Activated naive CD4-positive, alpha-beta T cell treated with anti-CD3 and anti-CD28 coated beads, Interleukin-2, amount 10 ng/mL, durations not matched to agents 7 days and 5 days (primary cell): ENCODE data around the gene EFEMP1.

Source experiments
- CTCF ChIA-PET: fragments of 350-600 bp; sonication (Branson Sonifier 250); formaldehyde crosslinking; loops from one replicate; lab custom pipeline; 2021; ENCODE audit warnings: antibody characterized with exemption; lab: Charles Lee
- DNase-seq: peaks from one replicate; pipeline ENCODE4 v3.0.0-alpha.2; 2020
- H3K27ac Mint-ChIP-seq: one replicate; pipeline ENCODE4 v1.8.0; 2021; ENCODE audit warnings: mild to moderate bottlenecking, moderate library complexity, mixed read lengths
- H3K27me3 Mint-ChIP-seq: one replicate; pipeline ENCODE4 v1.8.0; 2021; ENCODE audit warnings: mild to moderate bottlenecking, mixed read lengths
- H3K36me3 Mint-ChIP-seq: one replicate; pipeline ENCODE4 v1.8.0; 2021; ENCODE audit warnings: mixed read lengths
- H3K4me1 Mint-ChIP-seq: one replicate; pipeline ENCODE4 v1.8.0; 2021; ENCODE audit warnings: mixed read lengths
- H3K4me3 Mint-ChIP-seq: one replicate; pipeline ENCODE4 v1.8.0; 2021; ENCODE audit warnings: mild to moderate bottlenecking, moderate library complexity, mixed read lengths
- H3K9me3 Mint-ChIP-seq: one replicate; pipeline ENCODE4 v1.8.0; 2021; ENCODE audit warnings: mixed read lengths

The EFEMP1 gene

DNA sequence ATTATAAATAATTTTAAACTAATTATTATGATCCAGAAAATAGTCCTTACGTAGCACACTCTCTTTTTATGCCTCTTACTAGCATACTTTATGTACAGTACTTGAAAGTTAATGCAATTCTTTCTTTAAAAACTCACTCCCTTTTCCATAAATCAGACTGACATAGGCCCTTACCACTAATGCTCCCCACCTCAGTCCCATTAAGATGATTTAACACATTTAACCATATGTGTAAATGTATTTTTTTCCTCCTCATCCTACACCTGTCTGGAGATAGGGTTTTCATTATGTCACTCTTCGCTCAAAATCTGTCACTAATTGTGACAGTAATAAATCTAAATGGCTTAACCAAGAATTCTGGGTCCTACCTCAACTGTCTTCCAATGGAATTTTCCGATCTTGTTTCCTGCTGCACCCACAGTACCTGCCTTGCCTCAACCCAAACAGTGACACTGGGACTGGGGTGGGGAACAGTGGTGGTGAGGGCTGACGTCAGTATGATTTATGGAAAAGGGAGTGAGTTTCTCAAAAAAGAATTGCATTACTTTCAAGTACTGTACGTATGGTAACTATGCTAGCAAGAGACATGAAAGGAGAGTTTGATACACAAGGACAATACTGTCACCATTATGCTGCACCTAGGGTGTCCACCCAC is 25.1 kb downstream of the EFEMP1 start:
- Mint-ChIP-seq H3K4me3 (no peak overlapping the region), H3K27me3 (no peaks in the 10 kb centered on the region), H3K36me3 (no peaks in the 10 kb centered on the region), H3K4me1 (no peaks in the 10 kb centered on the region), H3K27ac (no peak overlapping the region), H3K9me3 (no peaks in the 10 kb centered on the region)
- no peak for DNase-seq
- CTCF ChIA-PET = no interaction called here

DNA sequence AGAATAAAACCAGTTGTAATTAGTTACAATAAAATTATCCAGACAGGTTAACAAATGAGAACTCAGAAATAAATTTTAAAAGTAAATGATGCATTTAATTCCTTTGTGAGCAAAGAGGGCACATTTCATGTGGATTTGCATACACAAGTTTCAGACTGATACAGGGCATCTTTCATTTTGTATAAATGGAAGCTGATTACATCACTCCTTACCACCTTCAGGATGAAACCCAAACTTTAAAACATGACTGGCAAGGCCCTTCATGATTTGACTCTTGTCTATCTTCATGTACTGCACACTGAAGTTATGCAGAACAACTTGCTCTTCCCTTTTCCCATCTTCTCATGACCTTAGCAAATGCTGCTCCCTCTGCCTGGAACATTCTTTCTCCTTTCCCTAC is 26.9 kb downstream of the EFEMP1 start:
- no peak for DNase-seq
- no peaks in the 10 kb centered on the region for H3K27me3 Mint-ChIP-seq
- CTCF ChIA-PET = no interaction called here
- H3K27ac Mint-ChIP-seq = no peak overlapping the region
- no peaks in the 10 kb centered on the region for H3K9me3 Mint-ChIP-seq
- H3K4me3 Mint-ChIP-seq = no peak overlapping the region
- H3K36me3 Mint-ChIP-seq = no peaks in the 10 kb centered on the region
- H3K4me1 Mint-ChIP-seq = no peaks in the 10 kb centered on the region

DNA sequence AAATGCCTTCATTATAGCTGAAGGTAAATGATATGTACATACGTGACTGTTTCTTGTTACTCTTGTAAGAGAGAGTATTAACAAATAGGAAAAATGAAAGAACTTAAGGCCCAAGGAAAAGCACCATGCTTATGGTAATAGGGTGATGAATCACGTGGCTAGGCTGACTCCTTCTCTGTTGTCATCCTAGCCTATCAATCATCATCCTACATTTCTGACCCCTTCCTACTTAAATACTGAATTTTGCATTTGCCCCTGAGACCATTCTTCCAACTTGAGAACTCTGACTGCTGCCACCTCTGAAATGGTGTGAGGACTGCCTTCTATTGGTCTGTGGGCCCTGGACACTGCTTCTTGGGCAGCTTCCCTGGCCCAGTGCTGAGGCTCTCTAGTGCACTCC is 28.9 kb downstream of the EFEMP1 start:
- no peaks in the 10 kb centered on the region for H3K36me3 Mint-ChIP-seq
- no peak overlapping the region for H3K4me3 Mint-ChIP-seq
- H3K9me3 Mint-ChIP-seq = no peaks in the 10 kb centered on the region
- no peak for DNase-seq
- no peaks in the 10 kb centered on the region for H3K4me1 Mint-ChIP-seq
- CTCF ChIA-PET = no interaction called here
- no peaks in the 10 kb centered on the region for H3K27me3 Mint-ChIP-seq
- H3K27ac Mint-ChIP-seq = no peak overlapping the region

DNA sequence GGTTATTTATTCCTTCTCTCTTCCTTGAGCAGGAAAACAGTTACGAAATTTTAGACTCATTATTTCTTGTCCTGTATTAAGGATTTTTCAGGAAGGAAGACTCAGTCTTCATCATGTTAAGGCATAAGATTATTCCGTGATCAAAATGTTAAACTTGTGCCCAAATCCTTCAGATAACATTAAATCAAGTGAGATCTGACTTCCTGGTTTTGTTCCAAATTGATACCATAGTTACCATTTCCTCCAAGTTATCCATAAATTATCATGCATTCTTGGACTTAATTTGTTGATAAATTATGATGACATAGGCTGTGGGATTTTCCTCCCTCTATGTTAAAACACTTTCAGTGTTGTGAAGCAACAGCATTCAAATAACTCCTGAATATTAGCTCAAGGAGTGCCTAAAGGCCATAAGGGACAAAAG is 31.9 kb downstream of the EFEMP1 start:
- H3K36me3 Mint-ChIP-seq = no peaks in the 10 kb centered on the region
- H3K27me3 Mint-ChIP-seq = no peaks in the 10 kb centered on the region
- no peak for DNase-seq
- CTCF ChIA-PET = no interaction called here
- H3K27ac Mint-ChIP-seq = no peak overlapping the region
- H3K4me1 Mint-ChIP-seq = no peaks in the 10 kb centered on the region
- no peaks in the 10 kb centered on the region for H3K9me3 Mint-ChIP-seq
- H3K4me3 Mint-ChIP-seq = no peak overlapping the region

DNA sequence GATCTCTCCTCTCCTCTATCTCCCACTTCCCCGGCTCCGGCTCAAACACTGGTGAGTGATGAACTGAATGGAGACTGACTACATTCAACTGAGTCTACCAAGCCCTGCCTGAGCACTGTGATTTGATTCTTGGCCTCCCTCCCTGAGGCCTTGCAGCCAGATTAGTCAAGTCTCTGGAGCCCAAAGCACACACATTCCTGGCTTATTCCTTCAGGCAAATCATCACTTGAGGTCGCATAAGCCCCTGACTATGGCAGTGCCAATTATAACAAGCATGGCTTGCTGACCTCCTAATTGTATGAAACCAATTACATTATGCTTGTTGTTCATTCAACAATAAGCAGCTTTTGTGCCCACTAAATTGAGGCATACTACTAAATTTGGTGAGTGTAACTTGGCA is 34.6 kb downstream of the EFEMP1 start:
- Mint-ChIP-seq H3K27ac (no peak overlapping the region), H3K36me3 (no peaks in the 10 kb centered on the region), H3K4me3 (no peak overlapping the region), H3K4me1 (no peaks in the 10 kb centered on the region), H3K9me3 (no peaks in the 10 kb centered on the region), H3K27me3 (no peaks in the 10 kb centered on the region)
- CTCF ChIA-PET = no interaction called here
- DNase-seq = no peak

DNA sequence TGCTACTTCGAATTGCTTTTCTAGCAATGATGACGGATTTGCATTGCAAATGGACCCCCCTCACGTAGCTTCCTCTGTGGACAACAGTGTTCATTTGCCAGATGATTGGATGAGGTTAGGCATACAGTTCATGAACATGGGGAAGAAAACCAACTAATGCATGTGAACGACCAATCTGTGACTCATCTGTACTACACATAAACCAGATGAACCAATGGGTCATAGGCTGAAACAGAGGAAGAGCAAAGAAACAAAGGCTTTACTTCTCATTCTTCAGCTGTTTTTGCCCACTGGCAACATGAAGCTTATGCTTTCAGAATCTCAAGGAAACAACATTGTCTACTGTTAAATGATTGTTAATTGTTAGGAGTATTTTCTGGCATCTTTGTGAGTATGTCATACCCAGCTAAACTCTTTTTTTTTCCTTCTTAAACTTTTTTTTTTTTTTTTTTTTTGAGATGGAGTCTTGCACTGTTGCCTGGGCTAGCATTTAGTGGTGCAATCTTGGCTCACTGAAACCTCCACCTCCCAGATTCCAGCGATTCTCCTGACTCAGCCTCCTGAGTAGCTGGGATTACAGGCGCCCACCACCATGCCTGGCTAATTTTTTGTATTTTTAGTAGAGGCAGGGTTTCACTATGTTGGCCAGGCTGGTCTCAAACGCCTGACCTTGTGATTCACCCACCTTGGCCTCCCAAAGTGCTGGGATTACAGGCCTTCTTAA is 35.5 kb downstream of the EFEMP1 start:
- no peaks in the 10 kb centered on the region for H3K36me3 Mint-ChIP-seq
- no peaks in the 10 kb centered on the region for H3K27me3 Mint-ChIP-seq
- no peak overlapping the region for H3K4me3 Mint-ChIP-seq
- no peaks in the 10 kb centered on the region for H3K9me3 Mint-ChIP-seq
- DNase-seq = no peak
- H3K4me1 Mint-ChIP-seq = no peaks in the 10 kb centered on the region
- CTCF ChIA-PET = no interaction called here
- H3K27ac Mint-ChIP-seq = no peak overlapping the region

DNA sequence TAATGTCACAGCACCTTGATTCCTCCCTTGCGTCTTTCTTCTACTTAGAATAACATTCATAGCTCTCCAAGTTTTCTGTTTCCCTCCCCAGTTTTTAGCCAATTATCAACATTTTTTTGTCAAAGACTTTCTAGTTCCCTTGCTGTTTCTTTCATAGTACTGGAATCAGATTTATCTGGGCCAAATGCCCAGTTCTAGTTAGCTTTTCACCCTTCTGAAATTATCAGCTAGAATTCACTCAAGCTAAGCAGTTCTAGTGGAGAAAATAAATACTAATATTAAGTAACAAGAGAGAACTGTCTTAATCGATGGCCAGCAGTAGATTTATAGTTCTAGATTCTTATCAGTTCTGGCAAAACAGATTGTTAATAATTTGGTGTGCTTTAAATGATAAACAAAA is 36.2 kb downstream of the EFEMP1 start:
- CTCF ChIA-PET = no interaction called here
- Mint-ChIP-seq H3K9me3 (no peaks in the 10 kb centered on the region), H3K27me3 (no peaks in the 10 kb centered on the region), H3K4me1 (no peaks in the 10 kb centered on the region), H3K4me3 (no peak overlapping the region), H3K36me3 (no peaks in the 10 kb centered on the region), H3K27ac (no peak overlapping the region)
- DNase-seq = no peak

DNA sequence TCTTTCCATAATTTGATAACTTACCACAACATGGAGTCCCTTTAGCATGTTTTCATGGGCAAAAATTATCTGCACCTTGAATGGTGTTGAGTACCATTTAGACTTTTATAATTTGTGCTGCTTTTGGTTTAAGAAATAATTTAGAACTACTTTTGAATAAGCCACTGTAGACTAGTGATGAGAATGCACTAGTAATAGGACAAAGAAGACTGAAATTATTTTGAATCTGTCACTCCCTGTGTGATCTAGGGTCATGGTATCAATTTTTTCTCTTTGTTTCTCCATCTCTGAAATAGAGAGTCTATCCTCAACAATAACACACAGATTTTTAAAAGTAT is 37.7 kb downstream of the EFEMP1 start:
- no peak overlapping the region for H3K4me3 Mint-ChIP-seq

DNA sequence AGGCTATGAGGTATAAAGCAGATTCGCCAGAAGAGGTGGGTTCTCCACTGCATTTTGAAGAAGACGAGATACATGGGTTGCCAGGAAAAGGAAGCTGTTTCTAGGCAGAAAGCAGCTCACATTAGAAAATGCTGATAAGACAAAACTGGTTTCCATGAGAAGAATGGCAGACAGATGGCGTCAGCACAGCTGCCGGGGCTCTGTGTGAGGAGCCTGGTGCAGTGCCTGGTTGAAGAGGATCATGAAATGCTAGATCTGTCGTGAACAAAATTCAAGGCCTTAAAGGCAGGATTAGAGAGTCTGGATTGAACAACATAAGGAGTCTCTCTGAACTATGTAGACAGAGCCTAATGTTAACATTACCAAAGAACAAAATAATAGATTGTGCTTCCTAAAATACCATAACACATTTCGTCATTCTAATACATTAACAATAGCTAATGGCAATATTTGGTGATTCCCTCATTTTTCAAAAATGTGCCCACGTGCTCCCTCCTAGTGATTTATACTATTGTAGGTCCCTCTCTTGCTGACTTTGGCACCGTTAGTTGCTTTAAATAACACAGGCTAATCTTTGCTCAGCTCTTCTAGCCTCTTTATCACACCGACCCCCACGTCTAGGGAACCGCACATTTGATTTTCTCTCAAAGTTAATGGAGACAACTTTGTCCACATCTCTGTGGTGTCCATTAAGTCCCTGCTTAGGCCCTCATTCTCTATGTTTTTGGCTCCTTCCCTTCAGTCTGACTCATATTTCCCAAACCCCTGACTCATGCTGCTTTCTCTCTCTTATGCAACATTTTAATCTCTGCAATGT is 38.2 kb downstream of the EFEMP1 start:
- Mint-ChIP-seq H3K9me3 (no peaks in the 10 kb centered on the region), H3K4me3 (no peak overlapping the region), H3K4me1 (no peaks in the 10 kb centered on the region), H3K36me3 (no peaks in the 10 kb centered on the region), H3K27me3 (no peaks in the 10 kb centered on the region), H3K27ac (no peak overlapping the region)
- CTCF ChIA-PET = no interaction called here
- DNase-seq = no peak

More for the DNA sequence above, 37.7 kb downstream of the EFEMP1 start:
- H3K27ac Mint-ChIP-seq = no peak overlapping the region
- no peaks in the 10 kb centered on the region for H3K27me3 Mint-ChIP-seq
- H3K4me1 Mint-ChIP-seq = no peaks in the 10 kb centered on the region
- CTCF ChIA-PET = no interaction called here
- no peaks in the 10 kb centered on the region for H3K9me3 Mint-ChIP-seq
- no peak for DNase-seq
- H3K36me3 Mint-ChIP-seq = no peaks in the 10 kb centered on the region

DNA sequence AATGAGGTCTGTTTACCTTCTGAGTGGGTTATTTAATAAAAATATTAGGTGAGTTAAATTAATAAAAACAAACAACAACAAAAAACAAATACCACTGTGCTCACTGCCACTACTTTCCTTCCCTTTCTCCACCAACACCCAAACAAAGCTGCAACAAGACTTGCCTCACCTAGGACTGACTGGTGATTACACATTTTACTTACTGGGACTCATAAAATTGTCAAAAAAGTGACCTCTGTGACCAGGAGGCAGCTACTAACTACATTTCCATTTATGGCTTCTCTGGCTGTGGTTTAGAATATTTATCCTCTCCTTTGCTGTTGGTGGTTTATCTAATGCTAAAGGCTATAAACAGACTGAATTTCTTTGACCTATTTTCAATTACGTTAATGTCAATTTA is 39.8 kb downstream of the EFEMP1 start:
- no peak overlapping the region for H3K4me3 Mint-ChIP-seq
- CTCF ChIA-PET = no interaction called here

DNA sequence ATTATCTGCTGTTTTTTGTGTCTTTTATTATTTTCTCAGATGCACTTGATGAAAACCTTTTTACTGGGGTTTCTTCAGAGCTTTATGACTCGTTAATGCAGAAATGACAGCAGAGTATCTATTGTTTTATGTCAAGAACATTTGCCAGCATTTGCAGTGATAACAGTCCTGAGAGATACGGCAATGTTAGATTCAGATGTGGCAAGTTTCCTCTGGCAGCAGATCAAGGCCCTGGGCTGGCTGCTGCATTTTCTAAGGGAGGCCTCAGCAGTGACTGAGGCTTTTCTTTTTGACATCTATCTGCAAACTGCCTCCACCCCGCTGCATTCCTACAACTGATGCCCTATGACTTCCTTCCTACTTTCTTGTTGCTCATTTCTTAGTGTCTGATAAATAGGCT is 40.2 kb downstream of the EFEMP1 start:
- Mint-ChIP-seq H3K27ac (no peak overlapping the region), H3K4me3 (no peak overlapping the region), H3K4me1 (no peaks in the 10 kb centered on the region), H3K27me3 (no peaks in the 10 kb centered on the region), H3K36me3 (no peaks in the 10 kb centered on the region), H3K9me3 (no peaks in the 10 kb centered on the region)
- no peak for DNase-seq
- CTCF ChIA-PET = no interaction called here

More for the DNA sequence above, 39.8 kb downstream of the EFEMP1 start:
- Mint-ChIP-seq H3K27me3 (no peaks in the 10 kb centered on the region), H3K4me1 (no peaks in the 10 kb centered on the region), H3K27ac (no peak overlapping the region), H3K36me3 (no peaks in the 10 kb centered on the region), H3K9me3 (no peaks in the 10 kb centered on the region)
- DNase-seq = no peak

DNA sequence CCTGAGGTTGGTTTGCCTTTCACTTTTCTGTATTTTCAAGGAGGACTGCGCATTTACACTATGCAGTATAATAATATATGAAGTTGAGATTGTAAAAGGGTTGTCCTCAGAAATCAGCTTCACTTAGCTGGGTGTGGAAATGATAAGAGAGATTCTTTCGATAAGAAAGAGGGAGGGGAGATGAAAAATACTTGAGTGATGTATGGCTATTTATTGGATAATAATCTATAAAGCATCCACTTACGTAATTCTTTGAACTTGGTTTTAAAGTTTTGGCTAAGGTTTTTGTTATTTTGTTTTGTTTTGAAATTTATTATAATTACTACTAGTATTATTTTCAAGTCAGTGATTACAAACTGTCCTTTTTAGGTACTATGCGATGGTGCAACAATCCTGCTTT is 40.6 kb downstream of the EFEMP1 start:
- no peaks in the 10 kb centered on the region for H3K4me1 Mint-ChIP-seq
- no peaks in the 10 kb centered on the region for H3K9me3 Mint-ChIP-seq
- CTCF ChIA-PET = no interaction called here
- H3K36me3 Mint-ChIP-seq = no peaks in the 10 kb centered on the region
- no peak for DNase-seq
- no peak overlapping the region for H3K27ac Mint-ChIP-seq
- no peaks in the 10 kb centered on the region for H3K27me3 Mint-ChIP-seq
- no peak overlapping the region for H3K4me3 Mint-ChIP-seq

DNA sequence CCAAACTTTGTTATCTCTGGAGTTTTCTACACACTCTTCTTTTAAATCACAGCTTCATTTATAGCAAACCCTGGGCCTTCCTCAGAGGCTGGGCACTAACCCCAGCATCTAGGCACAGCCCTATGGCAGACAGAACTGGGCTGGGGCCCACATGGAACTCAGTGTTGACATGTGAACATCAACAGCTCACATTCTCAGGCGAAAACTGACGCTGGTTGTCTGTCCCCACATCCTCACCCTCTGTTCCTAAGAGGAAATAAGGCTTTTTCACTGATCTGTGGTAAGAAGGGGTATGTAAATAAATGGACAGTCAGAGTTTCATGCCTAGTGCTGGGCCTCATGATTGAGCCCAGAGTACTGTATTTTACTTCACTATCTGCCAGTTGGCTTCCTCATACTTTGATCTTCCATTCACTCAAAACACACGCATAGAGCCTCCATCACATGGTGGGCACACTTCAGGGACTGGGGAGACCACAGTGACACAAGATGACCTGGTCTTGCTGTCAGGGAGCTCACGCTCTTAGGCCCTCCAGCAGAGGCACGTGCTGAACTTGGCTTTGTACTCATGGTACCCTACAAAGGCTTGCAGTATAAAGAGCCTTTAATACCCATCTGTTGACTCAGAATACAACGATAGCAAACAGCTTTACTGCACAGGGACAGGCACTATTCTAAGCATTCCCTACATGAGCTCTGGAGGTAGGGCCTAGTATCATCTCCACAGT is 43.0 kb downstream of the EFEMP1 start:
- no peak for DNase-seq
- Mint-ChIP-seq H3K4me1 (no peaks in the 10 kb centered on the region), H3K27me3 (no peaks in the 10 kb centered on the region), H3K9me3 (no peaks in the 10 kb centered on the region), H3K4me3 (no peak overlapping the region), H3K36me3 (no peaks in the 10 kb centered on the region), H3K27ac (no peak overlapping the region)
- CTCF ChIA-PET = no interaction called here

DNA sequence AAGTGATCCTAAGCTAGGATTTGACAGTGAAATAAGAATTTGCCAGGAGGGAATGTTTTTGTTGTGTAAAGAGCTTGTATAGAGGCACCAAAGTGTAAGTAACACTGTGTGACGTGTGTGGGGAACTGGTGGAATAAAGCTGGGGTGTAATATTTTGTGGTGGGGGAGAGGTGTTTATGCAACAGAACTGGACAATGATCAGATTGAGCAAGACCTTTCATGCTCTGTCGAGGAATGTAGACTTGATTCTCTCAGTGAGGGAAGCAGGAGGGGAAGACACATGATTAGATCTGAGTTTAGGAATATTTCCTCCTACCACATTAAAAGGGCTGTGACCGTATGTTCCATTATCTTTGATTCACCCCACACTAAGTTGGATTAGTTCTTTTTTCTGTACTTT is 43.6 kb downstream of the EFEMP1 start:
- H3K4me3 Mint-ChIP-seq = no peak overlapping the region

More for the DNA sequence above, 43.6 kb downstream of the EFEMP1 start:
- H3K27ac Mint-ChIP-seq = no peak overlapping the region
- DNase-seq = no peak
- no peaks in the 10 kb centered on the region for H3K4me1 Mint-ChIP-seq
- CTCF ChIA-PET = no interaction called here
- H3K36me3 Mint-ChIP-seq = no peaks in the 10 kb centered on the region
- no peaks in the 10 kb centered on the region for H3K27me3 Mint-ChIP-seq
- no peaks in the 10 kb centered on the region for H3K9me3 Mint-ChIP-seq
